GM12878 (cell line): ENCODE results near the gene ZNF101.

ENCODE experiments used
- NR2C2 ChIP-seq: IDR thresholded peaks from 2 replicates; pipeline ENCODE4 v1.6.1; 2011; ENCODE audit warnings: borderline replicate concordance, low read depth; ENCODE audit not compliant: control insufficient read depth, insufficient read length
- POLR2A ChIP-seq: IDR thresholded peaks from 2 replicates; pipeline ENCODE4 v1.6.1; 2011; ENCODE audit warnings: low read depth, mild to moderate bottlenecking, low read length
- TAF1 ChIP-seq: IDR thresholded peaks from 2 replicates; pipeline ENCODE4 v1.6.1; 2011; ENCODE audit warnings: mild to moderate bottlenecking, low read depth, low read length, borderline replicate concordance
- TF ChIP-seq, protein P1 (sequence below), 3 experiments: IDR thresholded peaks in 2 of 3; conservative IDR thresholded peaks in 1 of 3; 2 replicates each; pipeline ENCODE4 v1.5.1; 2011; ENCODE audit warnings: low read depth in 3 of 3, low read length in 3 of 3, mild to moderate bottlenecking in 3 of 3, control low read depth in 2 of 3, moderate library complexity in 2 of 3, inconsistent platforms in 1 of 3, mixed read lengths in 1 of 3; ENCODE audit not compliant: control insufficient read depth in 2 of 3, insufficient read depth in 1 of 3; ENCODE audit errors: extremely low read depth in 1 of 3

DNA sequence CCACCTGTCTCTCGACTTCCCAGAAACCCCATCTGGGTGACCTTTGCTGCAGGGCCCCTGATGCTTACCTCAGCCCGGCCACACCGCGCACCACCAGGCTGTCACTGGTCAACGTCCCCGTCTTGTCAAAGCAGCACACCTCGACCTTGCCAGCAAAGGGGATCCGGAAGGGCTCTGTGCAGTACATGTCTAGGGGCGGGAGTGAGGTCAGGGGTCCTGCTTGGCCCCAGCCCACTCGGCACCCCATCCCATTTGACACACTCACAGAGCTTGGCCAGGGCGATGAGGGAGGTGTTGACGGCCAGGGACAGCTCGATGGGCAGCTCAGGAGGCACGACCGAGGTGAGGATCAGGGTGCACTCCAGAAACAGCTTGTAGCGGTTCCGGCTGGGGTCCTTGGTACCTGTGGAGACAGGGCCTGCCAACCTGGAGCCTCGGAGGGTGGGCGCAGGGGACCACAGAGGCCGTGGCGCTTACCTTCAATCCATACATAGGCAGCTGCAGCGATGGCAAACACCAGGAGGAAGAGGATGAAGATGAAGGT, 13.5 kb upstream of the ZNF101 start:
- no peak for TF ChIP-seq TAF1
- no peak for TF ChIP-seq POLR2A
- TF ChIP-seq NR2C2 = no peak
- TF ChIP-seq, protein P1, sequence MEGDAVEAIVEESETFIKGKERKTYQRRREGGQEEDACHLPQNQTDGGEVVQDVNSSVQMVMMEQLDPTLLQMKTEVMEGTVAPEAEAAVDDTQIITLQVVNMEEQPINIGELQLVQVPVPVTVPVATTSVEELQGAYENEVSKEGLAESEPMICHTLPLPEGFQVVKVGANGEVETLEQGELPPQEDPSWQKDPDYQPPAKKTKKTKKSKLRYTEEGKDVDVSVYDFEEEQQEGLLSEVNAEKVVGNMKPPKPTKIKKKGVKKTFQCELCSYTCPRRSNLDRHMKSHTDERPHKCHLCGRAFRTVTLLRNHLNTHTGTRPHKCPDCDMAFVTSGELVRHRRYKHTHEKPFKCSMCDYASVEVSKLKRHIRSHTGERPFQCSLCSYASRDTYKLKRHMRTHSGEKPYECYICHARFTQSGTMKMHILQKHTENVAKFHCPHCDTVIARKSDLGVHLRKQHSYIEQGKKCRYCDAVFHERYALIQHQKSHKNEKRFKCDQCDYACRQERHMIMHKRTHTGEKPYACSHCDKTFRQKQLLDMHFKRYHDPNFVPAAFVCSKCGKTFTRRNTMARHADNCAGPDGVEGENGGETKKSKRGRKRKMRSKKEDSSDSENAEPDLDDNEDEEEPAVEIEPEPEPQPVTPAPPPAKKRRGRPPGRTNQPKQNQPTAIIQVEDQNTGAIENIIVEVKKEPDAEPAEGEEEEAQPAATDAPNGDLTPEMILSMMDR (IDR thresholded peaks at IDR 0.05 in 2 of 3, conservative IDR thresholded peaks at IDR 0.05 in 1 of 3; ENCODE audit: control insufficient read depth in 2 of 3, extremely low read depth in 1 of 3, insufficient read depth in 1 of 3, low read depth in 3 of 3, low read length in 3 of 3) = no peak
